RWPE1 (cell line): ENCODE data around the gene PIH1D1.
A peak's percentile ranks its signal among the peaks of the same experiment; 100 is the strongest.

ENCODE experiments used
- CTCF ChIA-PET: fragments of 350-600 bp; sonication (Branson Sonifier 250); formaldehyde crosslinking; extraction: SDS; loops from one replicate; lab custom pipeline; 2021; lab: Yijun Ruan, JAX
- POLR2A ChIA-PET: fragments of 400-600 bp; formaldehyde crosslinking; extraction: SDS; loops from one replicate; lab custom pipeline; 2020; ENCODE audit warnings: antibody characterized with exemption; ENCODE audit not compliant: low non-redundant PET; lab: Yijun Ruan, JAX
- DNase-seq: peaks from one replicate; pipeline ENCODE4 v3.0.0; 2012; ENCODE audit warnings: low spot score
- H3K27ac ChIP-seq: fragments of 450-650 bp; 2 replicates; pipeline ENCODE4 v1.5.1; 2017
- CTCF ChIP-seq: fragments of 450-650 bp; conservative IDR thresholded peaks from 2 replicates; pipeline ENCODE4 v1.5.1; 2017; ENCODE audit warnings: low read depth, mild to moderate bottlenecking

PIH1D1 gene

GRCh38 chr19:49437231-49437630, 14.4 kb downstream of the PIH1D1 start:
- ChIA-PET POLR2A (no interaction called here), CTCF (no interaction called here)
- no peak for TF ChIP-seq CTCF
- no peak for DNase-seq
- no peak overlapping the region for H3K27ac ChIP-seq

- DNase-seq: peak; percentile 38
- POLR2A ChIA-PET: no interaction called here
- TF ChIP-seq CTCF: no peak
- CTCF ChIA-PET: interaction anchor here (2.0 kb wide), 1 partner anchor 44 kb away, joined by 9 read pairs; no protein-coding TSS in a partner anchor
- no peak overlapping the region for H3K27ac ChIP-seq
These were observed 15.1 kb downstream of the PIH1D1 start for GRCh38 chr19:49436381-49437017.

GRCh38 chr19:49435670-49436069, 15.9 kb downstream of the PIH1D1 start:
- no peak for DNase-seq
- ChIA-PET CTCF (interaction anchor here (2.0 kb wide), 1 partner anchor 43 kb away, joined by 9 read pairs; no protein-coding TSS in a partner anchor), POLR2A (no interaction called here)
- no peak for TF ChIP-seq CTCF
- no peak overlapping the region for H3K27ac ChIP-seq

- CTCF ChIA-PET: interaction anchor here (0.6 to 2.0 kb wide), 2 partner anchors 43 to 44 kb away, joined by 3 to 9 read pairs; no protein-coding TSS in a partner anchor
- DNase-seq: no peak
- TF ChIP-seq CTCF: no peak
- no peak overlapping the region for H3K27ac ChIP-seq
- POLR2A ChIA-PET: interaction anchor here (0.7 kb wide), 1 partner anchor 20 kb away, joined by 3 read pairs; no protein-coding TSS in a partner anchor
These were observed 16.6 kb downstream of the PIH1D1 start for GRCh38 chr19:49434907-49435583.

GRCh38 chr19:49433240-49433901, 18.2 kb downstream of the PIH1D1 start:
- no peak for TF ChIP-seq CTCF
- POLR2A ChIA-PET: no interaction called here
- CTCF ChIA-PET: interaction anchor here (0.6 to 0.7 kb wide), 2 partner anchors 21 to 130 kb away, joined by 3 to 5 read pairs; no protein-coding TSS in a partner anchor
- DNase-seq: no peak
- no peak overlapping the region for H3K27ac ChIP-seq

- H3K27ac ChIP-seq: no peak overlapping the region
- POLR2A ChIA-PET: no interaction called here
- CTCF ChIA-PET: no interaction called here
- no peak for TF ChIP-seq CTCF
- no peak for DNase-seq
These were observed 19.2 kb downstream of the PIH1D1 start for GRCh38 chr19:49432141-49433073.
